Measurements from ENCODE around the gene POLE.
"Not testable (repeated sequence)": the region's sequence is repeated elsewhere in the genome, so short reads cannot be mapped to it uniquely, and the experiment has no call there.

The POLE gene

DNA sequence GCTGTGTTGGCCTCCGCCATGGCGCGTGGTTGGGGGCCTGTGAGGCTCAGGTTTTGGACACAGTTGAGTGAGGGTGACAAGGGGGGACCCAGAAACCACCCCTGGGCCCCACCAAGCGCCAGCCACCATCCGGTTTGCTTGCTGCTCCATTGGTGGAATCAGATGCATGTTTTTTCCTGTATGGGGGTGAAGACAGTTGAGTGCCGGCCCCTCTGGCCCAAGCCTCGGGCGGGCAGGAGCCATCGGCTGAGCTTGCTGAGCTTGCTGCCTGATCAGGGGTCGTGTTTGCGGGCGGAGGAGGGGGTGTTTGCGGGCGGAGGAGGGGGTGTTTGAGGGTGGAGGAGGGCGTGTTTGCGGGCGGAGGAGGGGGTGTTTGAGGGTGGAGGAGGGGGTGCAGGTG is 29.9 kb upstream of the POLE start:
- no peak for DNase-seq

DNA sequence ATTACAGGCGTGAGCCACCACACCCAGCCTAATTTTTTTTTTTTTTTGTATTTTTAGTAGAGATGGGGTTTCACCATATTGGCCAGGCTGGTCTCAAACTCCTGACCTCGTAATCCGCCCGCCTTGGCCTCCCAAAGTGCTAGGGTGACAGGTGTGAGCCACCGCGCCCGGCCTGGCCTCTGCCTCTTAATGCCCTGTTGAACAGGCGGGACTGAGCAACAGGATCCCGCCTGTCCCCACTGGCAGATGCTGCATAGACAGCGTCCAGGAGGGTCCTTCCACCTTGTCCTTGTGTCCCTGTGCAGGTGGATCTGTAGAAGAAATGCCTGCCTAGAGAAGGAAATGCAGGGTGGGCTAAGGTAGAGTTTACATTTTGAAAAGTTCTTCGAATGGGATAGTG is 29.2 kb upstream of the POLE start:
- DNase-seq = no peak

DNA sequence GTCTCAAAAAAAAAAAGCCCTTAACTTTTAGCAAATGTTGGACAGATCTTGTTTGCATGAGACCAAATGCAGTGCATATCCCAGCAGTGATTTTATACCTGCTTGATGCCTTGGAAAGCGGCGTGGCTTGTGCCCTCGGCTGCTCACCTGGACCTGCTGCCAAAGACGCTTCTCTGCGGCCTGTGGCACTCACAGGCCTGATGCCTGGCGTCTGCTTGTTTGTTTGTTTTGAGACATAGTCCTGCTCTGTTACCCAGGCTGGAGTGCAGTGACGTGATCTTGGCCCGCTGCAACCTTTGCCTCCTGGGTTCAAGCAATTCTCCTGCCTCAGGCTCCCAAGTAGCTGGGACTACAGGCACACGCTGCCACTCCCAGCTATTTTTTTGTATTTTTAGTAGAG is 28.7 kb upstream of the POLE start:
- no peak for DNase-seq

DNA sequence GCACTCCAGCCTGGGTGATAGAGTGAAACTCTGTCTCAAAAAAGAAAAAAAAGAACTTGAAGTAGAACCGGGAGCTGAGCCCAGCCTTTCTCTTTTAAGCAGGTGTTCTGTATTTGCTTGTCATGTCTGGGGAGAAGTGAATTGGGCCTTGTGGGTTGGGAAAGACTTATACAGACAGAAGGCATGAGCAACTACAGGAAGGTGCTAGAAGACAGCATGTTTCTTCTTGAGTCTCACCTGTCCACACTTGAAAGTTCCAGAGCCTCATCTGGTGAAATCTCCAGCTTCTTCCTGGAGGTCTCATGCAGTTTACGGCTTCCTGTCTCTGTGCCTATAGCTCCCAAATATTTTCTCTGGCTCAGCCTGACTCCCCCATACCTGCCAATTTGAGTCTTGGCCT is 26.0 kb upstream of the POLE start:
- no peak for DNase-seq

DNA sequence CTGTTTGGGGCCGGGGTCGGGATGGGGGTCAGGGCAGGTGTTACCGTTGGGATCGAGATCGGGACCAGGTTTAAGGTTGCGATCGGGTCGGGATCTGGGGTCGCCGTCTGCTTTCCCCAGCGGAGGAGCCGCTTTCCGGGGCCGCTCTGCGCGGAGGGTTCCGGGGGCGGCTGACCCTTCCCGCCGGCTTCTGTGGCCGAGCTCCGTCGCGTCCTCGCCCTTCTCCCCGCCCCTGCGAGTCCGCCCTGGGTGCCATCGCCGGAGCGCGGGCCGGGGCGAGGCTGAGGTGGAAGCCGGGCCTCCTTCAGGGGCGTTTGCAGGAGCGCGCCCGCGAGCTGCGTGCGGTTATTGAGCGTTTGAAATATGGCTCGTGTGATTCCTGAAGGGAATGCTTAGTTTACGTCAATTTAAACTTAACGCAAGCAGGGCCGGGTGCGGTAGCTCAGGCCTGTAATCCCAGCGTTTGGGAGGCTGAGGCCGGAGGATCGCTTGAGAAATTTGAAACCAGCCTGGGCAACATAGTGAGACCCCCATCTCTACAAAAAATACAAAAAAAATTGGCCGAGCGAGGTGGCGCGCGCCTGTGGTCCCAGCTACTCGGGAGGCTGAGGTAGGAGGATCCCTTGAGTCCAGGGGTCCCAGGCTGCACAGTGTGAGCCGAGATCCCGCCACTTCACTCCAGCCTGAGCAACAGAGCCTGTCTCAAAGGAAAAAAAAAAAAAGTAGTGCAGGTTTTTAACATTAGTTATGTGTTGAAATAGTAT is 24.1 kb upstream of the POLE start:
- peak in 1 of 4 experiments; percentile 35 for DNase-seq

DNA sequence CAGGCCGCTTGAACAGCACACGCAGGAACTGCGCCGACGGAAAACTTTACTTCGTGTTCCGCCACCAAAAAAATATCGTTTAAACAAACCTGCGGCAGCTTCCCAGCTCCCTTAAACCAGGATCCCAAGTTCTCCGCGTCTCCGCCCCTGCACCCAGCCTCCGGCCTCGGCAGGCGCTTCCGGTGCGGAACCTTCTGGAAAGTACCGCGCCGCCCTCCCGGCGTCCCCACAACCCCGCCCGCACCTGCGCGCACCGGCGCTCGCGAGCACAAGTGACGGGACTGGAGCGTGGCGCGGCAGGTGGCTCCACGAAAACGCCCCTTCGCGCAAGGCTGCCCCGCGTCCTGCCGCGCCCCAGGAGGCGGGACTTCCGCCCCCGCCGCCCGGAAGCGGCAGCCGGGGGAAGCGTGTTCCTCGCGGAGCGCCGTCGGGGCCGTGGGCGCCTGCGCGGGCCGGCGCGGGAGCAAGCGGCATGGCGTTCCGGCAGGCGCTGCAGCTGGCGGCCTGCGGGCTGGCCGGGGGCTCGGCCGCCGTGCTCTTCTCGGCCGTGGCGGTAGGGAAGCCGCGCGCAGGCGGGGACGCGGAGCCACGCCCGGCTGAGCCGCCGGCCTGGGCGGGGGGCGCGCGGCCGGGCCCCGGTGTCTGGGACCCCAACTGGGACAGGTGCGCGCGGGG is 23.4 kb upstream of the POLE start, which contains the start of gene PGAM5:
TSS of gene PGAM5 (plus strand) at position 438 of the 675 bp plus-strand sequence. CDS start at position 473, 35 bp downstream.
- peak; percentile 59 to 92 (median 76) for DNase-seq

DNA sequence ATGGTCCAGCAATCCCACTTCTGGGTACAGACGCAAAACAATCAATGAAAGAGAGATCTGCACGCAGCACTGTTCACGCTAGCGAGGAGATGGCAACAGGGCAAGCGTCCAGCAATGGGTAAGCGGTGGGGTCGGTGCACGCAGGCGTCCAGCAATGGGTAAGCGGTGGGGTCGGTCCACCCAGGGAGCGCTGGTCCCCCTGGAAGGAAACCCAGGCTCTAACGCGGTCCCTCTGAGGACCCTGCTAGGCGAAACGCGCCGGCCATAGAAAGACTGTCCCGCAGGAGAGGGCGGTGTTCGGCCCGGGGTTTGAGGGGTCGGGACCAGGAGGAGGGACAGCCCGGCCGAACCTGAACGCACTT is 22.9 kb upstream of the POLE start:
- no peak for DNase-seq

DNA sequence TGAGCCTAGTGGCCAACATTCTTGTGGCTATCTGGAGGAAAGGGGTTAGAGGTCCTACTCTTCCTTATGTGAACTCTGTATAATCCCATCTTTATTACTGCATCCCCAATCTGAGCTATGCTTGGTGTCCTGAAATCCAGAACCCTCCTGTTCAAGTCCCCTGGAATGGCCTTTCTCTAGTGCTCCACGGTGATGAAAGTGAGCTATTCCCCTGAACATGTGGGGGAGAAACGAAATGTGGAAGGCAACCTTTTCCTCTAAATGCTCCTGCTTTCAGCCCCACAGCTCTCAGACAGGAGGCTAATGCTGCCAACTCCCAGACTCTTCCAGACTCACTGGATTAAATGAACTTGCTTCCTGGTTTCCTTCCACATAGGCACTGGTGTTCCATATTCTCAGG is 21.0 kb upstream of the POLE start:
- DNase-seq = no peak

DNA sequence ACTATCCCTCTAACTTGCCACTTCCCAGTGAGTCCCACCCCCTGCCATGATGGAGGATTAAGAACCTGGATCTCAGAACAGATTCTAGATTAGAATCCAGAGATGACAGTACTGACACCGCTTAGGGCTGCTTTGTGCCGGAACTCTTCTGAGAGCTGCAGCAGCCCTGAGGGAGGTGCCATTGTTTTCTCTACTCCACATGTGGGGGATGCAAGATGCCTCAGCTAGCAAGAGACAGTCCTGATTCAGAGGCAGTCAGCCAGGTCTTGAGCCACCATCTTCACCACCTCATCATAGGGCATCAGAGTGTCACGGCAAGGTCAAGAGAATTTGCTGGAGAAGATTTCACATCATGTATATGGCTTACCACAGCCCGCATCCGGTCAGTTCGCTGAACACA is 20.1 kb upstream of the POLE start:
- no peak for DNase-seq

DNA sequence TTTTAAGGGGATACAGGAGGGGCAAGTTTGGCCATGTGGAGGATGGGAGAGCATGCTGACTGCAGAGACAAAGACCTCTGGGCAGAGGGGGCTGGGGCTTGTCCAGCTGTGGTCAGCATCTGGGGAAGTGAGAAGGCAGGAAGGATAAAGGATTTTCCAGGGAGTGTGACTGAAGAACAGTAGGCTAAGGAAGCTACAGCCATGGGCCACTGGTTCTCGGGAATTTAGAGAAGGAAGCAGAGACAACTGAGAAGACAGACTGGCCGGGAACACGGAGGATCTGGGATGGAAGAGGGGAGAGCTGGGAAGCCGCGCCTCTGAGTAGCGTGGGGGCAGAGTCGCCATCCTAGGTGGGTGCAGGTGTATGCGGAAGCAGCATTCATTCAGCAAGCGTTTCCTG is 16.5 kb upstream of the POLE start:
- no peak for DNase-seq

DNA sequence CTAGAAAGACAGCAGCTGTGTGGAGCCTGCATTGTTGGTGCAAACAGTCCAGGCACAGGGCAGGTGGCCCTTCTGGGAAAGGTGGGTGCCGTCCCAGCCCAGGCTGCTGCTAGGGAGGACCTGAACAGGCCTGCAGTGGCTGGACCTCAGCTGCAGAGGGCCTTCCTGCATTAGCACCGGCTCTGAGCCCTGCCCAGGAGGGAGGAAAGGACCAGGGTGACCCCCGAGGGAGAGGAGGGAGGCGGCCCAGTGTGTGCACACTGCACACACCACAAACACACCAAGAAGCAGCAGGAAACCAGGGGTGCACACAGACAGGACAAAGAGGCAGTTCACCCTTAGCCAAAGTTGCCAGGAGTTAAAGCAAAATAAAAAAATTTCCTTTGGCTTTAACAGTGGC is 15.5 kb upstream of the POLE start:
- no peak for DNase-seq

DNA sequence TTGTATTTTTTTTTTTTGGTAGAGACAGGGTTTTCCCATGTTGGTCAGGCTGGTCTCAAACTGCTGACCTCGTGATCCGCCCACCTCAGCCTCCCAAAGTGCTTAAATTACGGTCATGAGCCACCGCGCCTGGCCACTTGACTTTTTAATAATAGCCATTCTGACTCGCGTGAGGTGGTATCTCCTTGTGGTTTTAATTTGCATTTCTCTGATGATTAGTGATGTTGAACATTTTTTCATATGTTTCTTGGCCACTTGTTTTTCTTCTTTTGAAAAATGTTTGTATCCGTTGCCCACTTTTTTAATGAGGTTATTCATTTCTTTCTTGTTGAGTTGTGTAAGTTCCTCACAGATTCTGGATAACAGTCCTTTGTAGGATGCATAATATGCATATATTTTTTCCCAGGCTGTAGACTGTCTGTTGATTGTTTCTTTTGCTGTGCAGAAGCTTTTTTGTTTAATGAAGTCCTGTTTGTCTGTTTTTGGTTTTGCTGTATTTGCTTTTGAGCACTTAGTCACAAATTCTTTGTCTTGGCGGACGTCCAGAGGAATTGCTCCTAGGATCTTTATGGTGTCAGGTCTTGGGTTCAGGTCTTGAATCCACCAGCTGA is 13.2 kb upstream of the POLE start:
- DNase-seq = no peak

DNA sequence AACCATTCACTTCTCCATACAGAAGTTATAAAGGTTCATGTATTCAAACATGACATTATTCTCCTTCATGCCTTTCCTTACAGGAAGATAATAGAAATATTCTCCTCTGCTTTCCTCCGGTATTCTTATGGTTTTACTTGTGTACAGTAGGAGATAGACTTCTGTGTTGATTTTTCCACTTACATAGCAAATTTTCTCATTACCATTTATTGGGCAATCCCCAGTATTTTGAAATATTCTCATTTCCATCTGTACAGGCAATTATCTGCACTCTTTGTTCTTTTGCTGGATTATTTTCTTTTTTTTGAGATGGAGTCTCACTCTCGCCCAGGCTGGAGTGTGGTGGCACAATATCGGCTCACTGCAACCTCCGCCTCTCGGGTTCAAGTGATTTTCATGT is 11.2 kb upstream of the POLE start:
- no peak for DNase-seq

DNA sequence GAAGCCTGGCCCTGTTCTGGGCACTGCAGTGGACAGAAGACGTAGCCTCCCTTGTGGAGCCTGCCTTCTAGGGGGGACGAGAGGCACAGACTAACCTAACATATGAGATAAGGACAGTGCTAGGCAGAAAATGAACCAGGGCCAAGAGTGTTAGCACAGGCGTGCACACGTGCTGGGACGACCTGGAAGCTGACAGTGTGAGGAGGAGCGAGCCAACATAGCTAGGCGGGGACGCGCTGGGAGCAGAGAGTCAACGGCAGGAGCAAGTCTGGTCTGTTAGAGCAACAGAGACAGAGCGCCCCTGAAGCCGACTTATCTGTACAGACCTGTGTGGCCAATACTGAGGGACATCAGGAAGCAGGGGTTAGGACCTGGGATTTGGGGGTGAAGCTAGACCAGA is 8.3 kb upstream of the POLE start:
- DNase-seq = no peak

DNA sequence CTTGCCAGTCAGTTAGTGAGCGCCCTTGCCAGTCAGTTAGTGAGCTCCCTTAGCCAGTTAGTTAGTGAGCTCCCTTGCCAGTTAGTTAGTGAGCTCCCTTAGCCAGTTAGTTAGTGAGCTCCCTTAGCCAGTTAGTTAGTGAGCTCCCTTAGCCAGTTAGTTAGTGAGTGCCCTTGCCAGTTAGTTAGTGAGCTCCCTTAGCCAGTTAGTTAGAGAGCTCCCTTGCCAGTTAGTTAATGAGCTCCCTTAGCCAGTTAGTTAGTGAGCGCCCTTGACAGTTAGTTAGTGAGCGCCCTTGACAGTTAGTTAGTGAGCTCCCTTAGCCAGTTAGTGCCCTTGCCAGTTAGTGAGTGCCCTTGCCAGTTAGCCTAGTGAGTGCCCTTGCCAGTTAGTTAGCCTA is 7.7 kb upstream of the POLE start:
- not testable (repeated sequence) for DNase-seq

DNA sequence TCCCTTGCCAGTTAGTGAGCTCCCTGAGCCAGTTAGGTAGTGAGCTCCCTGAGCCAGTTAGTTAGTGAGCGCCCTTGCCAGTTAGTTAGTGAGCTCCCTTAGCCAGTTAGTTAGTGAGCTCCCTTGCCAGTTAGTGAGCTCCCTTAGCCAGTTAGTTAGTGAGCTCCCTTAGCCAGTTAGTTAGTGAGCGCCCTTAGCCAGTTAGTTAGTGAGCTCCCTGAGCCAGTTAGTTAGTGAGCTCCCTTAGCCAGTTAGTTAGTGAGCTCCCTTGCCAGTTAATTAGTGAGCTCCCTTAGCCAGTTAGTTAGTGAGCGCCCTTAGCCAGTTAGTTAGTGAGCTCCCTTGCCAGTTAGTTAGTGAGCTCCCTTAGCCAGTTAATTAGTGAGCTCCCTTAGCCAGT is 4.9 kb upstream of the POLE start:
- DNase-seq = not testable (repeated sequence)

DNA sequence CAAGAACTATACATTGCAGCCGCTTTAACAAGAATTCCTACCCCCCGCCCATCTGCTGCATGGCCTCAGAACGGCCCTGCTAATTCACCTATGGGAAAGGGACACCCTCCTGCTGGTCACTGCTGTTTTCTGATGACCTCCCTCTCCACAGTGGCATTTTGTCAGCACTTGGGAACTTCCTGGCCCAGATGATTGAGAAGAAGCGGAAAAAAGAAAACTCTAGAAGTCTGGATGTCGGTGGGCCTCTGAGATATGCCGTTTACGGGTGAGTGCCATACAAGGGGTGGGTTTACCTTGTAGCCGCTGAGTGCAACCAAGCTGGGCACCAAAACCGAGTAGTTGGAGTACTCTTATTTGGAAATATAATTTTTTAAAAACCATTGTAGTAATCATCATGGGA is 3.0 kb upstream of the POLE start:
- DNase-seq = no peak

DNA sequence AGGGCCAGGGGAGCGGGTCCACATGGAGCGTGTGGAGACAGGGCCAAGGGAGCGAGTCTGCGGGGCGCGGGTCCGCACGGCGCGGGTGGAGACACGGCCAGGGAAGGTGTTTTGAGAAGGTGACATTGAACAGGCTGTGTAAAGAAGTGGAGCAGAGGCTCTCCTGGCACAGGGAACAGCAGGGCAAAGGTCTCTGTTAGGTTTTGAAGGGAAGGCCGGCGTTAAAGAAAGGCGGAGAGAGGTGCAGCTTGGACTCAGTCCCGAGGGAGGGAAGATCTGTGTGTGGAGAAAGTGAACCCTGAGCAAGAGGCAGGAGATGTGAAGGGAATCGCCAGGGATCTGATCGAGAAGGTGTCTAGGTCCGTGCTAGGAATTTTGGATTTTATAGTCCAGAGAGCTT is 2.1 kb upstream of the POLE start:
- DNase-seq = no peak

DNA sequence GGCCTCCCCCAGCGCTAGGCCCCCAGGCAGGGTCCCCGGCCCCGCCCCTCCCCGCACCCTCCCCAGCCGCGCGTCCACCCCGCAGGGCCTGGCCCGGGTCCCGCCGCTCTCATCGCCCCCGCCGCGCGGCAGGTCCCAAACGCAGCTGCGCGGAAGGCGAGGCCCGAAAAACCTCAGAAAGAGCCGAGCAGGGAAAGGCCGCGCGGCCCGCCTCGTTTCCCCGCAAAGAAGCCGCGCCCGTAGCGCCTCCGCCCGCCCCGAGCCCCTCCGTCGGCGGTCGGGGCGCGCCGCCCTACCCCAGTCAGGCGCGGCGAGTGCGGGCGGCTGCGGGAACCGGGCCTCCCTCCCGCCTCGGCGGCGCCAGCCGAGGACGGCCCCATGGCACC is 324 bp downstream of the POLE start:
- DNase-seq = peak in 2 of 4 experiments; percentile 17 to 32

DNA sequence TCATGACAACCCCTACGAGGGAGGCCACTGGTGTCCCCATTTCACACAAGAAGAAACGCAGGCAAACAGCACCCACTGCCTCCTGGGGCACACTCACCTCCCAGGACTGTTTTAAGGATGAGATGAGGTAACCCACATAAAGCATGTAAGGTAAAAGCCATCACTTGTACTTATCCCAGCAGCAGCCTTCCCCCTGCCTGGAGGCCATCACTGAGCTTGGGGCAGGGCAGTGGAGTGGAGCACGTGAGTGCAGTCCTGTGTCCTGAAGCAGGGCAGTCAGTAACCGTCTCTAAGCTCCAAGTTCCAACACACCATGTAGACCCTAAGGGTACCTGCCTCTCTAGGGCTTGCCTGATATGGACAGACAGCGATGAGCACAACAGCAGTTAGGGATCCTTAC is 1.7 kb downstream of the POLE start:
- no peak for DNase-seq

DNA sequence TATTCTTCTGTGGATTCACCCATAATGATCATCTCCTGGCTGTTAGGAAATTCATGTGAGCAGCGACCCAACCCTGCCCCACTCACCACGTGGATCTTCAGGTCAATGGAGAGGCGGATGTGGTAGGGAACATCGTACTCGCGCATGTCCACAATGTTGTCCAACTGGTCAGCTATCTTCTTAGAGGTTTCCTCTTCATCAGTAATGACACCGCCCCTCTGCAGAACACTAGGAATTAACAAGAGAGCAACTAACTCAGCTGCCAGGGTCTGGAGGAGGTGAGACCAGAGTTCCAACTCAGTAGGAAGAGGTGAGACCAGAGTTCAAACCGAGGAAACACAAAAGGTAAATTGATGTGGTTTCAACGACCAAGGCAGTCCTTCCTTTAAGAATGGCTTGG is 9.7 kb downstream of the POLE start:
- DNase-seq = no peak

DNA sequence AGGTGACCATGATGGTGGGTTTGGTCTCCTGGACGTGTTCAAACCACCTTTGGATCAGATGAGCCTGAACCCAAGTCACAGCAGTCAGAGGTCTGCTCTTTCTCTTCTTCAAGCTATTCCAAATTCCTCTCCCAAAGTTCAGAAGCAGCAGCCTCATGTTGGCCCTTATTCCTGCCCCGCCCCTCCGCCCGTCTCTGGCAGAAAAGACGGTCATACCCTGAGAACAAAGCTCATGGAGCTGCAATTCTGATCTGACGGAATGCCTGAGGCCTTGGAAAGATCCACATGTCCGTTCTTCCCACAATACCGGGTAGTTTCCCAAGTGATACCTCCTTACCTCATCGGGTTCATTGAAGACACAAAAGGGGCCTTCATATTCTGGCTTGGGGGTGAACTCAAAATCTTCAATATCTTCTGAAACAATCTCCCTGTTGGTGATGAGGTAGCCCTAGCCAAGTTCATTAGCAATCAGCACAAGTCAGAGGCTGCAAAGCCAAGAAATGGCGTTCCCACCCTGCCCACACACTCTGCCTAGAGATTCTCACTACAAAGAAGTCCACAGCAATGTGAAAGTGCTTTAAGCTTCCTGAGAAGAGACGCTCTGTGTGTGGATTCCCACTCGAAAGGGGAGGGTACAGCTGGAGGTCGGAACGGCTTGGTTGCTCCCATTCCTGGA is 11.2 kb downstream of the POLE start:
- DNase-seq = no peak

DNA sequence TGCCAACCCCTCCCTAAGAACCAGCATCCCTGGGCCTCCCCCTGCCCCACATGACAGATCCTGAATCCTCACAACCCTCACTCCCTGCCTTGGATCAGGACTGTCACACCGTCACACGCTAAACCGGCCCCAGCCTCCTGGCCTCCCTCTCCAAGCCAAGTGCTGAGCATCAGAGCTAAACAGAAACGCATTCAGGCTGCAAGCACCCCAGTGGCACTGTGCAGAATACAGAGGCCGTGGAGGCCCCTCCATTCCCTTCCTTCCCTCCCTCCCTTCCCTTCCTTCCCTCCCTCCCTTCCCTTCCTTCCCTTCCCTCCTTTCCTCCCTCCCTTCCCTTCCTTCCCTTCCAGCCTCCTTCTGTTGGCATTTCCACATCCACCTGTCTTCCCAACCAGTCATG is 12.6 kb downstream of the POLE start:
- no peak for DNase-seq

Measured in activated naive CD4-positive, alpha-beta T cell (primary cell).